Measurements from ENCODE around the gene SLC16A8.

DNA sequence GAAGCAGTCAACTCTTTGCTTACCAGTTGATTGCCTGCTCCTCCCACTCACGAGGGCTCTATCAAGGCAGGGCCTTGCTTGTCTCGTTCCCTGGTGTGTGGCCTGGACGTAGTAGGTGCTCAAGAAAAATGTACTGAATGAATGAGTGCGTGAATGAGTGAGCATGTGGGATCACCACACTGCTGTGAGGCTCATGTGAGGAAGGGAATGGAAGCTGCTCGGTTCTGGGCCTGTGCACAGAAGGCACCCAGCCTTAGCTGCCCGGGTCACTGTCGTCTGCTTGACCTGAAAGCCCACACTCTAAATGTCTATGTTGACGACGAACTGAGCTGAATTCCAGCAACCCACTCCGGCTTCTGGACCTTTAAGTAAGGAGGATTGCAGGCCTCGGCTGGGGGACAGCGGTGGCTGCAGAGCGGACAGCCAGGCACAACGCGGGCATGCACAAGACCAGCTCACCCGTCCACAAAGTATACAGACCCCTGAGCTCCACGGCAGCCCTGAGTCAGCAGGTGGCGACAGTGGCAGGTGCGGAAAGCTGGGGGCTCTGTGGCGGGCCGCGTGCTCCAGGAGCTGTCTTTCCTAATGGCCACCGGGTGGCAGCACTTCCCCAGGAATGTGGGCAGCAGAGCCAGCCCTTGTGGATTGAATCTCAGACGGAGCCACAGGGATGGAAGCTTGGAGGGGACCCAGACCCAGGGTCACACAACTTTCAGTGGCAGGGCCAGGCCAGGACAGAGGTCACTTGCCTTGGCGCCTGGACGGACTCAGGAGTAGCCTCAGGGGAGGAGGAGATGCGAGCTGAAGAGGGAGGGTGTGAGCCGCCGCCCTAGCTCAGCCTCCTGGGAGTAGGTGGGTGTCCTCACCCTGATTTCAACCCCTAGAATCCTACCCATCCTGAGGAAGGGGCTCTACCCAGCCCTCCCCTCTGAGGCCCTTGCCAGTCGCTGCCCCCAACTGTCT, 31.8 kb downstream of the SLC16A8 start:
- TF ChIP-seq, protein P1, sequence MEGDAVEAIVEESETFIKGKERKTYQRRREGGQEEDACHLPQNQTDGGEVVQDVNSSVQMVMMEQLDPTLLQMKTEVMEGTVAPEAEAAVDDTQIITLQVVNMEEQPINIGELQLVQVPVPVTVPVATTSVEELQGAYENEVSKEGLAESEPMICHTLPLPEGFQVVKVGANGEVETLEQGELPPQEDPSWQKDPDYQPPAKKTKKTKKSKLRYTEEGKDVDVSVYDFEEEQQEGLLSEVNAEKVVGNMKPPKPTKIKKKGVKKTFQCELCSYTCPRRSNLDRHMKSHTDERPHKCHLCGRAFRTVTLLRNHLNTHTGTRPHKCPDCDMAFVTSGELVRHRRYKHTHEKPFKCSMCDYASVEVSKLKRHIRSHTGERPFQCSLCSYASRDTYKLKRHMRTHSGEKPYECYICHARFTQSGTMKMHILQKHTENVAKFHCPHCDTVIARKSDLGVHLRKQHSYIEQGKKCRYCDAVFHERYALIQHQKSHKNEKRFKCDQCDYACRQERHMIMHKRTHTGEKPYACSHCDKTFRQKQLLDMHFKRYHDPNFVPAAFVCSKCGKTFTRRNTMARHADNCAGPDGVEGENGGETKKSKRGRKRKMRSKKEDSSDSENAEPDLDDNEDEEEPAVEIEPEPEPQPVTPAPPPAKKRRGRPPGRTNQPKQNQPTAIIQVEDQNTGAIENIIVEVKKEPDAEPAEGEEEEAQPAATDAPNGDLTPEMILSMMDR (IDR thresholded peaks at IDR 0.05): peak; percentile 88
- no peak for TF ChIP-seq EZH2 (IDR thresholded peaks at IDR 0.05; ENCODE audit: borderline replicate concordance, insufficient read depth, low read depth, low read length, poor library complexity, severe bottlenecking)
